ENCODE results near the gene ZDHHC16. TPM values are rescaled to one million over a fixed set of nuclear protein-coding genes. Genes with fewer than 3 reads are reported as not detected.

Gene ZDHHC16
- total RNA-seq, 2 experiments from 2014 or later = 35.8 to 36.2 TPM

- H3K27me3 Mint-ChIP-seq (ENCODE audit: low read depth) = peaks cover 31% of the 10 kb centered on the region
- ChIA-PET POLR2A (interaction anchor here (1.0 kb wide), 1 partner anchor 24 kb away, joined by 3 read pairs; no protein-coding TSS in a partner anchor), CTCF (interaction anchor here (0.7 to 1.3 kb wide), 3 partner anchors 36 to 97 kb away, joined by 3 to 4 read pairs (median 3); partner anchors contain the start of gene RRP12)
- no peaks in the 10 kb centered on the region for H3K9me3 Mint-ChIP-seq (ENCODE audit: insufficient read depth)
- H3K4me1 Mint-ChIP-seq (ENCODE audit: low read depth) = peaks cover 41% of the 10 kb centered on the region
- DNase-seq = peak; percentile 99
- H3K4me3 Mint-ChIP-seq = peak within 1 kb of the TSS; percentile 98
- H3K36me3 Mint-ChIP-seq (ENCODE audit: low read depth) = peaks cover 14% of the 10 kb centered on the region
- peak; percentile 91 for ATAC-seq
- H3K27ac Mint-ChIP-seq = peak within 1 kb of the TSS; percentile 98
Observed at GRCh38 chr10:97498076-97498840, 52.3 kb downstream of the ZDHHC16 start, which contains the start of gene MMS19. Gene MMS19, minus strand, starts transcription at chr10:97498422. Its CDS starts 38 bp downstream, at chr10:97498384.

GRCh38 chr10:97498841-97499560 is 53.0 kb downstream of the ZDHHC16 start, which contains the start of gene UBTD1:
Gene UBTD1, plus strand, starts transcription at chr10:97498924. Its CDS starts 280 bp downstream, at chr10:97499204.
- Mint-ChIP-seq H3K9me3 (ENCODE audit: insufficient read depth) (no peaks in the 10 kb centered on the region), H3K36me3 (ENCODE audit: low read depth) (peaks cover 13% of the 10 kb centered on the region), H3K27me3 (ENCODE audit: low read depth) (peaks cover 34% of the 10 kb centered on the region), H3K4me3 (peak within 1 kb of the TSS; percentile 98), H3K4me1 (ENCODE audit: low read depth) (peaks cover 38% of the 10 kb centered on the region), H3K27ac (peak within 1 kb of the TSS; percentile 98)
- DNase-seq = peak; percentile 43
- ATAC-seq = peak; percentile 3
- POLR2A ChIA-PET = no interaction called here
- CTCF ChIA-PET = interaction anchor here (0.7 to 1.4 kb wide), 5 partner anchors 9 to 98 kb away, joined by 3 to 4 read pairs (median 3); partner anchors contain the start of gene RRP12

GRCh38 chr10:97499561-97500296 is 53.8 kb downstream of the ZDHHC16 start:
- H3K9me3 Mint-ChIP-seq (ENCODE audit: insufficient read depth) = no peaks in the 10 kb centered on the region
- ATAC-seq = no peak
- peak overlapping the region; percentile 32 for H3K4me3 Mint-ChIP-seq
- no peak overlapping the region for H3K27ac Mint-ChIP-seq
- H3K36me3 Mint-ChIP-seq (ENCODE audit: low read depth) = peaks cover 7% of the 10 kb centered on the region
- POLR2A ChIA-PET = interaction anchor here (1.5 kb wide), 1 partner anchor 11 kb away, joined by 4 read pairs; no protein-coding TSS in a partner anchor
- peaks cover 34% of the 10 kb centered on the region for H3K27me3 Mint-ChIP-seq (ENCODE audit: low read depth)
- CTCF ChIA-PET = interaction anchor here (0.8 to 1.4 kb wide), 6 partner anchors 9 to 86 kb away, joined by 3 to 4 read pairs (median 3); no protein-coding TSS in a partner anchor
- no peak for DNase-seq
- H3K4me1 Mint-ChIP-seq (ENCODE audit: low read depth) = peaks cover 31% of the 10 kb centered on the region

GRCh38 chr10:97500297-97500575 is 54.3 kb downstream of the ZDHHC16 start:
- Mint-ChIP-seq H3K4me3 (no peak overlapping the region), H3K36me3 (ENCODE audit: low read depth) (peaks cover 3% of the 10 kb centered on the region), H3K9me3 (ENCODE audit: insufficient read depth) (no peaks in the 10 kb centered on the region), H3K27ac (no peak overlapping the region), H3K27me3 (ENCODE audit: low read depth) (peaks cover 34% of the 10 kb centered on the region), H3K4me1 (ENCODE audit: low read depth) (peaks cover 26% of the 10 kb centered on the region)
- no peak for ATAC-seq
- no peak for DNase-seq
- CTCF ChIA-PET = interaction anchor here (0.6 to 1.4 kb wide), 4 partner anchors 10 to 212 kb away, joined by 3 to 4 read pairs (median 3); no protein-coding TSS in a partner anchor
- POLR2A ChIA-PET = interaction anchor here (1.5 kb wide), 1 partner anchor 10 kb away, joined by 4 read pairs; no protein-coding TSS in a partner anchor

- peaks cover 3% of the 10 kb centered on the region for H3K36me3 Mint-ChIP-seq (ENCODE audit: low read depth)
- H3K4me3 Mint-ChIP-seq = no peak overlapping the region
- ATAC-seq (no peak), DNase-seq (no peak)
- H3K9me3 Mint-ChIP-seq (ENCODE audit: insufficient read depth) = no peaks in the 10 kb centered on the region
- peaks cover 40% of the 10 kb centered on the region for H3K27me3 Mint-ChIP-seq (ENCODE audit: low read depth)
- H3K4me1 Mint-ChIP-seq (ENCODE audit: low read depth) = peaks cover 7% of the 10 kb centered on the region
- H3K27ac Mint-ChIP-seq = no peak overlapping the region
- ChIA-PET POLR2A (no interaction called here), CTCF (no interaction called here)
Observed at GRCh38 chr10:97502916-97503315, 56.9 kb downstream of the ZDHHC16 start.

- no peak for ATAC-seq
- CTCF ChIA-PET = no interaction called here
- Mint-ChIP-seq H3K27me3 (ENCODE audit: low read depth) (peaks cover 42% of the 10 kb centered on the region), H3K36me3 (ENCODE audit: low read depth) (no peaks in the 10 kb centered on the region), H3K4me3 (no peak overlapping the region), H3K9me3 (ENCODE audit: insufficient read depth) (no peaks in the 10 kb centered on the region), H3K4me1 (ENCODE audit: low read depth) (peaks cover 7% of the 10 kb centered on the region), H3K27ac (no peak overlapping the region)
- DNase-seq = no peak
- POLR2A ChIA-PET = no interaction called here
Observed at GRCh38 chr10:97503406-97503805, 57.4 kb downstream of the ZDHHC16 start.

- Mint-ChIP-seq H3K27ac (no peak overlapping the region), H3K36me3 (ENCODE audit: low read depth) (no peaks in the 10 kb centered on the region), H3K27me3 (ENCODE audit: low read depth) (peaks cover 36% of the 10 kb centered on the region), H3K9me3 (ENCODE audit: insufficient read depth) (no peaks in the 10 kb centered on the region), H3K4me3 (no peak overlapping the region), H3K4me1 (ENCODE audit: low read depth) (peaks cover 2% of the 10 kb centered on the region)
- DNase-seq (no peak), ATAC-seq (no peak)
- POLR2A ChIA-PET = no interaction called here
- CTCF ChIA-PET = no interaction called here
Observed at GRCh38 chr10:97505152-97505551, 59.2 kb downstream of the ZDHHC16 start.

GRCh38 chr10:97506199-97506991 is 60.4 kb downstream of the ZDHHC16 start:
- no peak overlapping the region for H3K4me3 Mint-ChIP-seq
- H3K4me1 Mint-ChIP-seq (ENCODE audit: low read depth) = no peaks in the 10 kb centered on the region
- no peaks in the 10 kb centered on the region for H3K9me3 Mint-ChIP-seq (ENCODE audit: insufficient read depth)
- DNase-seq (no peak), ATAC-seq (no peak)
- POLR2A ChIA-PET = no interaction called here
- CTCF ChIA-PET = no interaction called here
- no peaks in the 10 kb centered on the region for H3K36me3 Mint-ChIP-seq (ENCODE audit: low read depth)
- peaks cover 25% of the 10 kb centered on the region for H3K27me3 Mint-ChIP-seq (ENCODE audit: low read depth)
- H3K27ac Mint-ChIP-seq = no peak overlapping the region

Other genes starting within 250 kb of the ZDHHC16 start
- 10 to 100 TPM; 42.6 to 51.2 TPM for gene ARHGAP19, start 153.5 kb upstream of the ZDHHC16 start, total RNA-seq
- gene FRAT1, start 126.9 kb upstream of the ZDHHC16 start, total RNA-seq = 1 to 10 TPM; 4.2 to 4.4 TPM
- 10 to 100 TPM; 10.0 to 10.4 TPM for gene FRAT2, start 111.4 kb upstream of the ZDHHC16 start, total RNA-seq
- 10 to 100 TPM; 30.9 to 35.6 TPM for gene RRP12, start 44.8 kb upstream of the ZDHHC16 start, total RNA-seq
- gene PGAM1, start 20.0 kb upstream of the ZDHHC16 start, total RNA-seq = 100 to 1,000 TPM; 517 to 529 TPM
- 10 to 100 TPM; 47.1 to 48.2 TPM for gene EXOSC1, start 169 bp upstream of the ZDHHC16 start, total RNA-seq
- gene MMS19, start 52.2 kb downstream of the ZDHHC16 start, total RNA-seq = 10 to 100 TPM; 71.7 to 73.3 TPM
- gene UBTD1, start 52.7 kb downstream of the ZDHHC16 start, total RNA-seq = 1 to 10 TPM in 1 of 2 experiments, under 1 TPM in 1; 0.58 to 1.1 TPM
- gene ANKRD2, start 126.6 kb downstream of the ZDHHC16 start, total RNA-seq = under 1 TPM in 1 of 2 experiments, not detected in 1; 0.26 TPM
- gene HOGA1, start 138.2 kb downstream of the ZDHHC16 start, total RNA-seq = not detected
- gene C10orf62, start 143.5 kb downstream of the ZDHHC16 start, total RNA-seq = not detected
- 1 to 10 TPM; 1.1 to 1.2 TPM for gene MORN4, start 187.3 kb downstream of the ZDHHC16 start, total RNA-seq
- gene PI4K2A, start 194.5 kb downstream of the ZDHHC16 start, total RNA-seq = 1 to 10 TPM; 8.9 to 9.5 TPM
- gene AVPI1, start 241.1 kb downstream of the ZDHHC16 start, total RNA-seq = 1 to 10 TPM; 1.1 to 1.7 TPM